Activated CD8-positive, alpha-beta T cell treated with anti-CD3 and anti-CD28 coated beads for 36 hours (primary cell): ENCODE measurements around the gene CPN2. TPM values are rescaled to one million over a fixed set of nuclear protein-coding genes. Genes with fewer than 3 reads are reported as not detected.

Experiments
- ATAC-seq: fragments of 200-7000 bp; cut with Tn5 transposase; one replicate; pipeline ENCODE4 v1.10.0; 2021; ENCODE audit warnings: mild to moderate bottlenecking, moderate library complexity
- CTCF ChIA-PET: fragments of 350-600 bp; sonication (Branson Sonifier 250); formaldehyde crosslinking; loops from one replicate; lab custom pipeline; 2021; ENCODE audit warnings: antibody characterized with exemption; lab: Charles Lee
- POLR2A ChIA-PET: fragments of 350-600 bp; sonication (Branson Sonifier 250); formaldehyde crosslinking; loops from one replicate; lab custom pipeline; 2021; ENCODE audit warnings: antibody characterized with exemption; lab: Charles Lee
- DNase-seq: peaks from one replicate; pipeline ENCODE4 v3.0.0-alpha.2; 2020
- H3K27ac Mint-ChIP-seq: one replicate; pipeline ENCODE4 v1.8.0; 2021; ENCODE audit warnings: mild to moderate bottlenecking, mixed read lengths
- H3K27me3 Mint-ChIP-seq: one replicate; pipeline ENCODE4 v1.8.0; 2021; ENCODE audit warnings: mixed read lengths
- H3K36me3 Mint-ChIP-seq: one replicate; pipeline ENCODE4 v1.8.0; 2021; ENCODE audit warnings: low read depth, mixed read lengths
- H3K4me1 Mint-ChIP-seq: one replicate; pipeline ENCODE4 v1.8.0; 2021; ENCODE audit warnings: low read depth, mixed read lengths
- H3K4me3 Mint-ChIP-seq: one replicate; pipeline ENCODE4 v1.8.0; 2021; ENCODE audit warnings: mild to moderate bottlenecking, moderate library complexity, mixed read lengths
- H3K9me3 Mint-ChIP-seq: one replicate; pipeline ENCODE4 v1.8.0; 2021; ENCODE audit warnings: mixed read lengths
- CTCF ChIP-seq: fragments of 200-600 bp; IDR thresholded peaks from one replicate; pipeline ENCODE4 v1.8.0; 2022; ENCODE audit warnings: antibody characterized with exemption, mild to moderate bottlenecking
- intact Hi-C: fragments of 100-400 bp; cut with micrococcal nuclease; formaldehyde crosslinking; loops from one replicate; pipeline ENCODE4 v1.10.0; 2022
- total RNA-seq, 2 experiments: library from RNA; stranded (reverse); gene quantifications; one replicate each; pipeline ENCODE4 v1.2.3, GENCODE V29; 2021

CPN2 gene
- total RNA-seq, 2 experiments from 2014 or later, result not detected

- peaks cover 17% of the 10 kb centered on the region for H3K27me3 Mint-ChIP-seq
- no peak overlapping the region for H3K27ac Mint-ChIP-seq
- no peak for TF ChIP-seq CTCF
- no peaks in the 10 kb centered on the region for H3K9me3 Mint-ChIP-seq
- intact Hi-C loops, result no loop called here
- H3K36me3 Mint-ChIP-seq, result no peaks in the 10 kb centered on the region
- CTCF ChIA-PET, result interaction anchor here (1.1 to 4.6 kb wide), 6 partner anchors 12 to 78 kb away, joined by 3 to 35 read pairs (median 4); no protein-coding TSS in a partner anchor
- H3K4me1 Mint-ChIP-seq, result peaks cover 4% of the 10 kb centered on the region
- H3K4me3 Mint-ChIP-seq, result no peak overlapping the region
- POLR2A ChIA-PET, result interaction anchor here (1.2 kb wide), 1 partner anchor 9 kb away, joined by 3 read pairs; no protein-coding TSS in a partner anchor
- DNase-seq (peak; percentile 55), ATAC-seq (peak; percentile 38)
These were observed 23.0 kb downstream of the CPN2 start for GRCh38 chr3:194328053-194328657.

DNA sequence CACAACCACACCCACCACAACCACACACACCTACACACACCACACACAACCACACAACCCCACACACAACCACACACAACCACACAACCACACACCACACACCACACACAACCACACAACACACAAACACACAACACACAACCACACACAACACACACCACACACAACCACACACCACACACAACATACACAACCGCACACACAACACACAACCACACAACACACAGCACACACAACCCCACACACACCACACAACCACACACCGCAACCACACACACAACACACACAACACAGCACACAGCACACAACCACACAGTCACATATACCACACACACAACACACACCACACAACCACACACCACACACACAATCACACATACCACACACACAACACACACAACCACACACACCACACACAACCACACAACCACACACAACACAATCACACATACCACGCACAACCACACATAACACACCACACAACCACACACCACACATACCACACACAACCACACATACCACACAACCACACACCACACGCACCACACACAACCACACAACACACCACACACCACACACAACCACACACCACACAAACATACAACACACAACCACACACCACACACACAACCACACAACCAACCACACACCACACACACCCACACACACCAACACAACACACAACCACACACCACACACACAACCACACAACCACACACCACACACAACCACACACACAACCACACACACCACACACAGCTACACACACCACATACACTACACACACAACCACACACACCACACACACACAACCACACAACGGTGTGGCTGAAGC is 23.7 kb downstream of the CPN2 start:
- H3K27me3 Mint-ChIP-seq, result peaks cover 9% of the 10 kb centered on the region
- intact Hi-C loops, result no loop called here
- no peak for ATAC-seq

GRCh38 chr3:194326968-194327217 is 24.2 kb downstream of the CPN2 start:
- intact Hi-C loops, result no loop called here

More for the DNA sequence above, 23.7 kb downstream of the CPN2 start:
- ChIA-PET POLR2A (interaction anchor here (1.2 kb wide), 1 partner anchor 9 kb away, joined by 3 read pairs; no protein-coding TSS in a partner anchor), CTCF (interaction anchor here (1.7 to 4.6 kb wide), 2 partner anchors 11 to 17 kb away, joined by 10 to 35 read pairs; no protein-coding TSS in a partner anchor)
- H3K36me3 Mint-ChIP-seq, result no peaks in the 10 kb centered on the region
- no peak overlapping the region for H3K27ac Mint-ChIP-seq
- no peak overlapping the region for H3K4me3 Mint-ChIP-seq
- no peak for DNase-seq
- peaks cover 10% of the 10 kb centered on the region for H3K4me1 Mint-ChIP-seq
- H3K9me3 Mint-ChIP-seq, result no peaks in the 10 kb centered on the region
- no peak for TF ChIP-seq CTCF

GRCh38 chr3:194326192-194326967 is 24.7 kb downstream of the CPN2 start:
- H3K27ac Mint-ChIP-seq, result no peak overlapping the region
- H3K36me3 Mint-ChIP-seq, result no peaks in the 10 kb centered on the region
- TF ChIP-seq CTCF, result no peak
- peaks cover 11% of the 10 kb centered on the region for H3K4me1 Mint-ChIP-seq
- no peak overlapping the region for H3K4me3 Mint-ChIP-seq
- no peak for DNase-seq
- peaks cover 2% of the 10 kb centered on the region for H3K27me3 Mint-ChIP-seq
- ATAC-seq, result no peak
- ChIA-PET POLR2A (interaction anchor here (1.2 kb wide), 1 partner anchor 193 kb away, joined by 3 read pairs; no protein-coding TSS in a partner anchor), CTCF (interaction anchor here (1.2 kb wide), 1 partner anchor 17 kb away, joined by 4 read pairs; no protein-coding TSS in a partner anchor)
- no peaks in the 10 kb centered on the region for H3K9me3 Mint-ChIP-seq
- intact Hi-C loops, result no loop called here

More at GRCh38 chr3:194326968-194327217, 24.2 kb downstream of the CPN2 start:
- no peak for ATAC-seq
- no peak overlapping the region for H3K27ac Mint-ChIP-seq
- no peak for DNase-seq
- ChIA-PET CTCF (no interaction called here), POLR2A (no interaction called here)
- H3K27me3 Mint-ChIP-seq, result peaks cover 6% of the 10 kb centered on the region
- TF ChIP-seq CTCF, result no peak
- no peaks in the 10 kb centered on the region for H3K9me3 Mint-ChIP-seq
- H3K4me1 Mint-ChIP-seq, result peaks cover 11% of the 10 kb centered on the region
- no peaks in the 10 kb centered on the region for H3K36me3 Mint-ChIP-seq
- H3K4me3 Mint-ChIP-seq, result no peak overlapping the region
